Activated T-cell treated with anti-CD3 and anti-CD28 coated beads, Interleukin-2, amount 50 U/mL, for 48 hours (primary cell): ENCODE measurements around the gene EAF1.
A peak's percentile ranks its signal among the peaks of the same experiment; 100 is the strongest.
"Not testable (repeated sequence)": the region's sequence is repeated elsewhere in the genome, so short reads cannot be mapped to it uniquely, and the experiment has no call there.

Source experiments
- DNase-seq, 2 experiments: peaks; one replicate each; pipeline ENCODE4 v3.0.0-alpha.2; 2020

EAF1 gene

GRCh38 chr3:15427182-15427880 lies at the start of gene EAF1, which contains the start of gene METTL6:
TSS of gene EAF1 (plus strand) at chr3:15427598. CDS start at chr3:15427780, 182 bp downstream.
TSS of gene METTL6 (minus strand) at chr3:15427544. CDS start at chr3:15426511, 1,033 bp downstream.
- peak; percentile 92 for DNase-seq

DNA sequence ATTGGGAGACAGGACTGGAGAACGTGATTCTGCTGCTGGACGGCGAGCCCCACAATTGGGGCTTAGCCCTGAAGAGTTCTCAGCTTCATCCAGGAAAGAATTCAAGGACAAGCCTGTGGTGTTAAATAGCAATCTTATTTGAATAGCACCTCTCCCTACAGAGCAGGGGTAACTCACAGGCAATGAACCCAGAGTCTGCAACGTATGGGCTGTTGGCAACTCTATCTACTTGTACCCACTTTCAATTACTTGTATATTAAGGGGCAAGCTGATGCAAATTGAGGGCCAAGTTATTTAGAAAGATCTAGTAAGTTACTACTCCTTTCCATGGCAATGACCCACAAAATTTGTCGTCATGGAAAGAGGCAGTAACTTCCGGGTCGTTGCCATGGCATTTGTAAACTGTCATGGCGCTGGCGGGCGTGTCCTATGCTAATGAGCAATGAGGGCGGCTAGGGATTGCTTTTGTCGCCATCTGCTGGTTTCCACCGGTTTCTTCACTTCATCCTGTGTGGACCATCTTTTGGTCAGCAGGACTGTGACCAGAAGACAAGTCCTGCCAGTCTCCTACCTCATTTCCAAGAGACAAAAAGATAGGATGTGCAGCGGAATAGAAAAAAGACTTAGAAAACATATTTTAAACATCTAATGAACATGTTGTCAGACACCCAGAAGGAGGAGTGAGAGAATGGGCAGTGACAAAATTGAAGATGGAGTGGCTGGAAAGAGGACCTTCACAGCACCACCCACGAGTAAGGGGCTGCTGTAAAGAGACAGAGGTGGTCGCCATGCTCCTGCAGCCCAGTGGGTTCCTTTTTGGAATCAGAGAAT lies 49.2 kb upstream of the EAF1 start:
- DNase-seq, result peak; percentile 94 to 97

DNA sequence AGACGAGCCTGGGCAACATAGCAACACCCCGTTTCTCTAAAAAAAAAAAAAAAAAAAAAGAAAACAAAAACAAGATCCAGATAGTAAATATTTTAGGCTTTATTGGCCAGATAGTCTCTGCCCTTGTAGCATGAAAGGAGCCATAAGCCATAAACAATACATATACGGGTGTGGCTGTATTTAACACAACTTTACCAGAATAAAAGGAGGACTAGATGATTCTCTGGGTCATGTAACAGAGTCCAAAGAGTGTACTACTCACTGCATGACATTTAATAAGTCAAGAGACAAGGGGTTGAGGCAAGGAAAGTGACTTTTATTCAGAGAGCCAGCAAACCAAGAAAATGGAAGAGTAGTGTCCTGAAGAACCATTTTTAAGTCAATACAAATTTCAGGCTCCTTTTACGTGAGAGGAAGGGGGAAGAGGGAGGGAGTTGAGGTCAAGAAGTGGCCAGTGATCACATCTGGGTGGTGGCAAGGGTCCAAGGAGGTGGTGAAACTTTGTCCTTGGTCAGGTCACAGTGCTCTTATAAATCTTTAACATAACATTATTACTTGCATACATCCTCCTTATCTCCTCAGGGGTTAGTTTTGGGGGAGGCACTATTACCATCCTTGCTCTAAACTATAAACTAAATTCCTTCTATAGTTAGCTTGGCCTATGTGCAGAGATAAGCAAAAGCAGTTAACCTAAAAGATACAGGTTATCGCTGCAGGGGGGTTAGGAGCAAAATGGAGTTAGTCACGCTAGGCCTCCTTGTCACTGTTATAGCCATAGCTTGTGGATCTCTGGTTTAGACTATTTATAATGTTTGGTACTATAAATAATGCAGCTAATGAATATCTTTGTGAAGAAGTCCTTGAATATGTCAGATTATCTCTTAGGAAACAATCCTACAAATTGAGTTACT lies 46.2 kb upstream of the EAF1 start:
- DNase-seq, result no peak

DNA sequence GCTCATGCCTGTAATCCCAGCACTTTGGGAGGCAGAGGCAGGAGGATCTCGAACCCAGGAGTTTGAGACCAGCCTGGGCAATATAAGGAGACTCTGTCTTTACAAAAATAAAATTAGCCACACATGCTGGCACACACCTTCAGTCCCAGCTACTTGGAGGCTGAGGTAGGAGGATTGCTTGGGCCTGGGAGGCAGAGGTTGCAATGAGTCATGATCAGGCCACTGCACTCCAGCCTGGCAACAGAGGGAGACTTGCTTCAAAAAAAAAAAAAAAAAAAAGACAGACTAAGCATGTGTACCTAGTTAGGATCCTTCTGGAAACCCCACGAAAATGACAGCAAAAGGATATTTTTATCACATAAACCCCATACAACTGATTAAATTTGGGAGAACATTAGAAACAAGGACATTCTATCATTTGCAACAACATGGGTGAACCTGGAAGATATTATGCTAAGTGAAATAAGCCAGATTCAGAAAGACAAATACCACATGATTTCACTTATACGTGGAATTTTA lies 44.9 kb upstream of the EAF1 start:
- no peak for DNase-seq

GRCh38 chr3:15384510-15385237 lies 42.7 kb upstream of the EAF1 start:
- DNase-seq, result no peak

DNA sequence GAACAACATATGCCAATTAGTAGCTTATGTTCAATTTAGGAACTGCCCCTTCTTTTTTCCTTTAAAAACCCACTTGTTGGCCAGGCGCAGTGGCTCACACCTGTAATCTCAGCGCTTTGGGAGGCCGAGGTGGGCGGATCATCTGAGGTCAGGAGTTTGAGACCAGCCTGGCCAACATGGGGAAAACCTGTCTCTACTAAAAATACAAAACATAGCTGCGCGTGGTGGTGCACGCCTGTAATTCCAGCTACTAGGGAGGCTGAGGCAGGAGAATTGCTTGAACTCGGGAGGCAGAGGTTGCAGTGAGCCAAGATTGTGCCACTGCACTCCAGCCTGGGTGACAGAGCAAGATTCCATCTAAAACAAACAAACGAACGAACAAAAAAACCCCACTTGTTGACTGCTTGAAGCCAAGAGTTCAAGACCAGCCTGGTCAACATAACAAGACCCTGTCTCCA lies 42.1 kb upstream of the EAF1 start:
- DNase-seq, result not testable (repeated sequence)

GRCh38 chr3:15385901-15386653 lies 41.3 kb upstream of the EAF1 start:
- DNase-seq, result no peak

DNA sequence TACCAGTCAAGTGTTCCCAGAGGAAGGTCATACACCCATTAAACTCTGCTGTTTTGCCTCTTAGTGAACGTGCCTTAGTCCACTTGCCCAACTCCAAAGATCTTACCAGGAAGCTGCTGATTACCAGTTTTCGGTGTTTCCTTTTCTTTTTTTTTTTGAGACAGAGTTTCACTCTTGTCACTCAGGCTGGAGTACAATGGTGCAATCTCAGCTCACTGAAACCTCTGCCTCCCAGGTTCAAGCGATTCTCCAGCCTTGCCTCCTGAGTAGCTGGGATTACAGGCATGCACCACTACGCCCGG lies 40.8 kb upstream of the EAF1 start:
- not testable (repeated sequence) for DNase-seq

DNA sequence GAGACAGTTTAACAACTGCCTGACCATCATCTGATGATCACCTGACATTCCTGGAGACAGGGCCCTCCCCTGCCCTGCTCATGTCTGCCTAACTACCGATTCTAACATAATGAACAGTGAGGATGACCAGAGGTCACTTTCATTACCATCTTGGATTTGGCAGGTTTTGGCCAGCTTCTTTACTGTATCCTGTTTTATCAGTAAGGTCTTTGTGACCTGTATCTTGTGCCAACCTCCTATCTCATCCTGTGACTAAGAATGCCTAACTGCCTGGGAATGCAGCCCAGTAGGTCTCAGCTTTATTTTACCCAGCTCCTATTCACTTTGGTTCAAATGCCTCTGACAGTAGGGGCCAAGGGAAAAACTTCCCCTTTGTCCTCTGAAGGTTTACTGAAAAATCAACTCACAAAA lies 40.2 kb upstream of the EAF1 start:
- no peak for DNase-seq

DNA sequence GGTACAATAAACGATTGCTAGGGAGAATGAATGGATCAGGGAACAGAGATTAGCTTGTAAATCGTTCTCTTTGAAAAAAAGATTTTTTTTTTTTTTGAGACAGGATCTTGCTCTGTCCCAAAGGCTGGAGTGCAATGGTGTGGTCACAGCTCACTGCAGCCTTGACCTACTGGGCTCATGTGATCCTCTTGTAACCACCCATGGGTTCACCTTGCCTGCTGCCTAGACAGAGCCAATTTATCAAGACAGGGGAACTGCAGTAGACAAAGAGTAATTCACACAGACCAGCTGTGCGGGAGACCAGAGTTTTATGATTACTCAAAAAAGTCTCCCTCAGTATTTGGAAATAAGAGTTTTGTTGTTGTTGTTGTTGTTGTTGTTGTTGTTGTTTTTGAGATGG lies 39.7 kb upstream of the EAF1 start:
- DNase-seq, result no peak

DNA sequence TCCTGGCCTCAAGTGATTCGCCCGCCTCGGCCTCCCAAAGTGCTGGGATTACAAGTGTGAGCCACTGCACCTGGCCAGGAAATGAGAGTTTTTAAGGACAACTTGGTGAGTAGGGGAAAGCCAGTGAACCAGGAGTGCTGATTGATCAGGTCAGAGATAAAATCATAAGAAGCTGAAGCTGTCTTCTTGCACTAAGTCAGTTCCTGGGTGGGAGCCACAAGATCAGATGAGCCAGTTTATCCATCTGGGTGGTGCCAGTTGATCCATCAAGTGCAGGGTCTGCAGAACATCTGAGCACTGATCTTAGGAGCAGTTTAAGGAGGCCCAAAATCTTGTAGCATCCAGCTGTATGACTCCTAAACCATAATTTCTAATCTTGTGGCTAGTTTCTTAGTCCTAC lies 39.1 kb upstream of the EAF1 start:
- DNase-seq, result not testable (repeated sequence)

DNA sequence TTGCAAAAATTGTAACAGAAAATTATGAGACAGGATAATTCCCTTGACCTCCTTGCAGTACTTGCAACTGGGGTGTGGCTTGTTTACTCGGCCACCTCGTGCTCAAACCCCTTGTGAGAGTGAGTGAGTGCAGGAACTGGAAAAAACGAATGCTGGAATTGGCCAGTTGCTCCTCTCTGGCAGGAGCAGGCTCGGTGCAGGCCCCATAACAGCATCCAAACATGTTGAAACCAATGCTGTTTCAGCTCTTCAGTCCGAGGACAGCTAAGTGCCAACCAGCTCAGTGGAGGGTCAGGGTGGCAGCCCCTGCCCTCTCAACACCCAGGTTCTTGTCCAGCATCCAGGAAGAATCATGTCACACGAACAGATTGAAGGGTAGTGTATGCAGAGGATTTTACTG lies 36.9 kb upstream of the EAF1 start:
- DNase-seq, result no peak

DNA sequence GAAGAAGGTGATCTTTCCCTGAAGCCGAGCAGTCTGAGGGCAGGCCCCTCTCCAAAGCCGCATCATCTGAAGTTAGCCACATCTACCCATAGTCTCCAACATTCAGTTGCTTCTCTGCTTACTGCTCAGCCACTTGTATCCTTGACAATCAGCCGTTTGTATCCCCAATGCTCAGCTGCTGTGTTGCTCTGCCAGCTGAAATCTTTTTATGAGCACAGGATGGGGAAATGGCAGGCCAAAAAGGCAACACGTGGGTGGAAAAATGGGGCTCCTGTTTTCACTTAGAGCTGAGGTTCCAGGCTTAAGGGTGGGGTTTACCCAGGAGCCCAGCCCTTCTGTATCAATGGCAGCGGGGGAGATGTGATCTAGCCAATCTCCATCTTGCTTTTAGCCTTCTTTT lies 36.4 kb upstream of the EAF1 start:
- no peak for DNase-seq

- not testable (repeated sequence) for DNase-seq
Measured at GRCh38 chr3:15393252-15393651, 34.1 kb upstream of the EAF1 start.

- DNase-seq, result not testable (repeated sequence)
Measured at GRCh38 chr3:15398731-15399133, 28.7 kb upstream of the EAF1 start.

DNA sequence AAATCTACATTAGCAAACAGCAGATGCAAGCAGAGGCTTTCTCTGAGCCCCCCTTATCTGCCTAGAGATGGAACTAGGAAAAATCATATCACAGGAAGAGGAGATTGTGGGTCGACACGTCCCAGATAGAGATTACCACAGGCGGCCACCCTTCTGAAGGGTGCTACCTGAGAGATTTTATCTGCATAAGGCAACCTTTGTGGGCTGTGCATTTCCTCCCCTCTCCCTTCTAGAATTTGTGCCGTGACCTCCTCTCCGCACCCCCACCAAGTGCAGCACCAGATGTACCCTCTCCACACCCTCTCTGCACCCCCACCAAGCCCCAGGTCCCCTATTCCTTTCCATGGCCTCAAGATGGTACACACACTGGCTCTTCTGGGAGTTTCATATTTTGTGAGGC lies 27.4 kb upstream of the EAF1 start:
- DNase-seq, result no peak

GRCh38 chr3:15401936-15402335 lies 25.5 kb upstream of the EAF1 start:
- DNase-seq, result no peak

DNA sequence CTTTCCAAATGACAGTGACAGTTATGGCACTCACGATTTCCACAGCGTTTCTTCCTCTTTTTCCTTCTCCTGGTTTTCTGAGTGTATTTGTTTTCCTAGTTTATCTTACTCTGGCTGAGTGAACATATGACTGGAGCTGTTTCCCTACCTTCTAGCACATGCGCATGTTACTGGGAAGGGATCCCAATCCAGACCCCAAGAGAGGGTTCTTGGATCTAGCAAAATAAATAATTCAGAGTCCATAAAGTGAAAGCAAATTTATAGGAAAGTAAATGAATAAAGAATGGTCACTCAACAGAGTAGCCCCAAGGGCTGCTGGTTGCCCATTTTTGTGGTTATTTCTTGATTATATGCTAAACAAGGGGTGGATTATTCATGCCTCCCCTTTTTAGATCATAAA lies 23.9 kb upstream of the EAF1 start:
- DNase-seq, result no peak

- no peak for DNase-seq
Measured at GRCh38 chr3:15403965-15404364, 23.4 kb upstream of the EAF1 start.

DNA sequence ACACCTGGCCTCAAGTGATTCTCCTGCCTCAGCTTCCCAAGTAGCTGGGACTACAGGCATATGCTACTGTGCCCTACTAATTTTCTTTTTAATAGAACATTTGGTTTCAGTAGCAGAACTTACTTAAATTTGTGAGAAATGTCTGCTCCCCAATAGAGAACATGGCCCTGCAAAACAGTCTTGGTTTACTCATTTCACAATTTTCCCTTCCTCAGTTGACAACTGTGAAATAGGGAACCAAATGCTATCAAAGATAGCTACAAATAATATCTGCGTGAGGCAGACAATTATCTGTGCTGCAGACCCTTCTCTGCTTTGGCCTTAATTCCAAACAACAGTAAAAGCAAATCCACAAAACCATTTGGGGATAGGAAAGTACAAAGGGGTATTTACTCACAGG lies 22.6 kb upstream of the EAF1 start:
- no peak for DNase-seq

DNA sequence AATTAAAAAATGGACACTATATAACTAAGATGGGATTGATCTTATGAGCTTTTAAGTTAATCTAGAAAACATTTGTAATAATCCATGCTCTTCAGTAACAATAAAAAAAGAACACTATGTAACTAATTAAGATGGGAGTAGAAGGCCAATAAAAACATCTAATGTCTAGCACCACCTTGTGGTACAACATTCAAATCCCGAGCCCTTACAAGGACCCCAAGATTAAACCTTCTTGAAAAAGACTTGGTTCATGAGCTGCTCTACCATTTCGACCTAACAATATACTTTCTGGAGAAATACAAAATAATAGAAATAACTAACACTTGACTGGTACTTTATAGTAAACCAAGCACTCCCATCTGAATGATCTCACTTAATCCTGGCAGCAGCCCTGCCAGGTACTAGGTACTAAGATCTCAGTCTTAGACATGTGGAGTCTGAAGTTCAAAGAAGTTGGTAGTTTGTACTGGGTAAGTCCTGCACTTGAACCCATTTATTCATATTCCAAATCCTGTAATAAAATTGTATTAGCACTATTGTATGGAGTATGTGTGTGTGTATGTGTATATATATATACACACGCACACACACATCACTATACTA lies 21.8 kb upstream of the EAF1 start:
- no peak for DNase-seq
